Measurements from ENCODE around the gene ADAMTS12.

ADAMTS12 gene

DNA sequence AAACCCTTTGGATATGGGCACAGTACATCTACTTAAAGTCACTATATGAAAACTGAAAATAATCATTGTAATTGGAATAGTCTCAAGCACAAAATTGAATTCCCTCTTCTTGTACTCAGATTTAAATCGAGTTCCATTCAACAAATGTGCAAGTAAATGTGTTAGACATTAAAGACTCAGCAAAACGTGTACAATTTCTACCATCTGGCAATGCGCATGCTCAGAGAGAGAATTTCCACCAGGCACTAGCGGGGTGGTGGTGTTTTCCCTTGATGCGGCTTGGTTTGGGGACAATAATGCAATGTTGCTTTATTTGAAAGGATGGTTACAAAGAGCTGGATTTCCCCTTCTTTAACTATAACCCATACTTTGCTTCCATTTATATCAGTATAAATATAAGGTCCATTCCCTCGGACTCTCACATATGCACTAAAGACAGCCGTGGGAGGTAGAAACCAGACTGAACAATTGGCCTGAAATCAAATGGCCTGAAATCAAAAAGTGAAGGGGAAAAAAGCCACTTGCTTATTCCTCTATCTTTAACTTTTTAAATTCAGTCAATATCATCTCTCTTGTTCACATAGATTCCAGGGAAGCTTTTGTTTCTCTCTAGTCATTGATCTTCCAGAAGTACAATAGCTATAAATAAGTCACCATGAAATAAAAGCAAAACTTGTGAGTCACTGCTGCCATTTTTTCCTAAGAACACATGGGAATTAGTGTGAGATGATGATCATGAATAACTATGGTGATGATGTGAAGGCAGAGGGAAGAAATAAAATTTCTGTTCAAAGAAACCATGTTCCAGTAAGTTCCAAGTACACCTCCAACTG lies 59.2 kb downstream of the ADAMTS12 start:
- H3K9me3 ChIP-seq, result no peaks in the 10 kb centered on the region
- H3K4me1 ChIP-seq, result no peaks in the 10 kb centered on the region
- intact Hi-C loops (cut with DNase I; ENCODE audit: low total_unique reads), result no loop called here
- no peaks in the 10 kb centered on the region for H3K27me3 ChIP-seq
- H3K27ac ChIP-seq, result no peak overlapping the region
- H3K4me3 ChIP-seq, result no peak overlapping the region
- TF ChIP-seq, protein P1, sequence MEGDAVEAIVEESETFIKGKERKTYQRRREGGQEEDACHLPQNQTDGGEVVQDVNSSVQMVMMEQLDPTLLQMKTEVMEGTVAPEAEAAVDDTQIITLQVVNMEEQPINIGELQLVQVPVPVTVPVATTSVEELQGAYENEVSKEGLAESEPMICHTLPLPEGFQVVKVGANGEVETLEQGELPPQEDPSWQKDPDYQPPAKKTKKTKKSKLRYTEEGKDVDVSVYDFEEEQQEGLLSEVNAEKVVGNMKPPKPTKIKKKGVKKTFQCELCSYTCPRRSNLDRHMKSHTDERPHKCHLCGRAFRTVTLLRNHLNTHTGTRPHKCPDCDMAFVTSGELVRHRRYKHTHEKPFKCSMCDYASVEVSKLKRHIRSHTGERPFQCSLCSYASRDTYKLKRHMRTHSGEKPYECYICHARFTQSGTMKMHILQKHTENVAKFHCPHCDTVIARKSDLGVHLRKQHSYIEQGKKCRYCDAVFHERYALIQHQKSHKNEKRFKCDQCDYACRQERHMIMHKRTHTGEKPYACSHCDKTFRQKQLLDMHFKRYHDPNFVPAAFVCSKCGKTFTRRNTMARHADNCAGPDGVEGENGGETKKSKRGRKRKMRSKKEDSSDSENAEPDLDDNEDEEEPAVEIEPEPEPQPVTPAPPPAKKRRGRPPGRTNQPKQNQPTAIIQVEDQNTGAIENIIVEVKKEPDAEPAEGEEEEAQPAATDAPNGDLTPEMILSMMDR (IDR thresholded peaks at IDR 0.05), result no peak
- DNase-seq, result no peak
- H3K36me3 ChIP-seq, result no peaks in the 10 kb centered on the region

DNA sequence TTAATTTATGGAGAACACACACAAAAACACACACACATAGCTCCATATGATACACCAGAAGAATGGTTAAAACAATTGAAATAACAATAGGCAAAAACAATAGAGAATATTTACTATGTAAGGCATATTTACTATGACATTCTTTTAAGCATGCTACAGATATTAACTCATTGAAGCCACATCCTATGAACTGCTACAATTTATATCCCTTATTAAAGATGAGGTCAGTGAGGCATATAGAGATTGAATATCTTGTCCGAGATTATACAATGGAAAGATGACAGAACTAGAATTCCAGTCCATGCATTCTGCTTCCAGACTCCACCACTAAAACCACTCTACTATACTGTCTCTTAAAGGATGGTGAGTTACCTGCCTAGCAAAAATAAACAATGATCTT lies 60.7 kb downstream of the ADAMTS12 start:
- intact Hi-C loops (cut with DNase I; ENCODE audit: low total_unique reads), result no loop called here
- H3K4me1 ChIP-seq, result no peaks in the 10 kb centered on the region
- no peak overlapping the region for H3K27ac ChIP-seq
- H3K36me3 ChIP-seq, result no peaks in the 10 kb centered on the region
- TF ChIP-seq, protein P1 (IDR thresholded peaks at IDR 0.05), result no peak
- no peak for DNase-seq
- H3K9me3 ChIP-seq, result no peaks in the 10 kb centered on the region
- no peaks in the 10 kb centered on the region for H3K27me3 ChIP-seq
- H3K4me3 ChIP-seq, result no peak overlapping the region

DNA sequence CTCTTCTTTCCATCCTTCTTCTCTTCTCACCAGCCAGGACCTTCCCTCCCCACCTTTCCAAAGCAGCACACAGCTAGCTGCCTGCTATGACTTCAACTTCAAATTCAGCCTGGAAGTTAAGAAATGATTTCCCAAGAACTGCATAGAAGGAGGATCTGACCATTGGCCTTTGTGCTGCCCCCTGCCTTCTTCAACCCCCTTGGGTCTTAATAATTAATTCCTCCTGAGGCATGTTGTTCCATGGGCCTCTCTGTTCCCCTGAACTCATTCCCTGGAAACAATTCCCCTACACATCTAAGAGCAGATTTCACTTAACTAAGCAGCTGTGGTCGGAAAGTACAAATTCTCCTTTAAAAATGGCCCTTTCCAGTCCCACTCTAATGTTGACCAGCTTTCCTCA lies 62.4 kb downstream of the ADAMTS12 start:
- intact Hi-C loops (cut with DNase I; ENCODE audit: low total_unique reads), result no loop called here
- no peak for DNase-seq
- no peaks in the 10 kb centered on the region for H3K9me3 ChIP-seq
- TF ChIP-seq, protein P1 (IDR thresholded peaks at IDR 0.05), result no peak
- H3K36me3 ChIP-seq, result no peaks in the 10 kb centered on the region
- no peaks in the 10 kb centered on the region for H3K27me3 ChIP-seq
- H3K4me3 ChIP-seq, result no peak overlapping the region
- no peak overlapping the region for H3K27ac ChIP-seq
- peaks cover 0 to 7% (median 2%) of the 10 kb centered on the region in 4 donors for H3K4me1 ChIP-seq

DNA sequence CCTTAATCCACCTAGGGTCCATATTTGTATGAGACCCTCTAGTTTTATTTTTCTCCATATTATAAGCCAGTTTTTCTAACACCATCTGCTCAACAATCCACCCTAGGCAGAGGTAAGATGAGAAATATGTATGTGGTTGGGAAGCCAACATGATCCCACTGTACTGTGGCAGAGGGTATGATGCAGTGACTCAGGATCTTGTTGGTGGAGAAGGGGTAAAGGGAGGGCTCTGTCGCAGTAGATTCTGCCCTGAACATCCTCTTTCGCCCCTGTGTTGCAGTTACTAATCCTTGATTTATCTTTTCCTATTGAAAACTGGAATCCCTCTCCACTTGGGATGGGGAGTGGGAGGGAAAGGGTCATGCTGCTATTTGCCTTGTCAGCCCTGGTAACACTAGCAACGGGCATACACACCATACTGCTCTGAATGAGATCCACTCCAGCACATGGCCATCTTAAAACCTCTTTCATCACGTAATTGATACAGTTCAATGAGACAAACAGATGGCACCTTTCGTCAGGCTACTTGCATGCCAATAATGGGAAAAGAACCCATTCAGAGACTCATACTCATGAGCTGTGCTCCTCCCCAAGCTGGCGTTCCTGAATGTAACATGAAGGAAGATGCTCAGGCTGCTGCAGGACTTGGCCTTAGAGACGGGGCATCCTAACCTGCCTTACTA lies 63.0 kb downstream of the ADAMTS12 start:
- TF ChIP-seq, protein P1 (IDR thresholded peaks at IDR 0.05), result no peak
- H3K9me3 ChIP-seq, result no peaks in the 10 kb centered on the region
- no peak for DNase-seq
- no peak overlapping the region for H3K27ac ChIP-seq
- no peaks in the 10 kb centered on the region for H3K27me3 ChIP-seq
- intact Hi-C loops (cut with DNase I; ENCODE audit: low total_unique reads), result no loop called here
- H3K4me1 ChIP-seq, result peaks cover 0 to 8% (median 4%) of the 10 kb centered on the region in 4 donors
- H3K36me3 ChIP-seq, result no peaks in the 10 kb centered on the region
- no peak overlapping the region for H3K4me3 ChIP-seq

DNA sequence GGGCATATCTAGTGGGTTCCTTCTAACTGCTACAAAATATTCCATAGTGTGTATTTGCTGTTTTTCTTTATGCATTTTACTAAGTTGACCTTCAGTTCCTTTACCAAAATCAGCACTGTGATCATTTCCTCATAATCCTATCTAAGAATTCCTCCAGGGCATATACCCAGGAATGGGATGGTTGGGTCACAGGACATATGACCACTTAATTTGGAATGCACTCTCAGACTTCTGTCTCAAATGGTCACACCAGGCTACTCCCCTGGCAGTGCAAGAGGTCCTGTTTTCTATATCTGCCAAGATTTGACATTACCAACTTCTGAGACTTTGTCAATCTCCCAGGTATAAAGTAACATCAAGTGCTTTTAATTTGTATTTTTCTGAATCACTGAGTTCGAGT lies 63.9 kb downstream of the ADAMTS12 start:
- peaks cover 0 to 8% (median 4%) of the 10 kb centered on the region in 4 donors for H3K4me1 ChIP-seq
- no peaks in the 10 kb centered on the region for H3K36me3 ChIP-seq
- DNase-seq, result no peak
- intact Hi-C loops (cut with DNase I; ENCODE audit: low total_unique reads), result no loop called here
- TF ChIP-seq, protein P1 (IDR thresholded peaks at IDR 0.05), result no peak
- no peak overlapping the region for H3K4me3 ChIP-seq
- H3K27me3 ChIP-seq, result no peaks in the 10 kb centered on the region
- H3K9me3 ChIP-seq, result no peaks in the 10 kb centered on the region
- no peak overlapping the region for H3K27ac ChIP-seq

Data from tibial artery (tissue), 4 donors.